ENCODE results near the gene FAM9B.

DNA sequence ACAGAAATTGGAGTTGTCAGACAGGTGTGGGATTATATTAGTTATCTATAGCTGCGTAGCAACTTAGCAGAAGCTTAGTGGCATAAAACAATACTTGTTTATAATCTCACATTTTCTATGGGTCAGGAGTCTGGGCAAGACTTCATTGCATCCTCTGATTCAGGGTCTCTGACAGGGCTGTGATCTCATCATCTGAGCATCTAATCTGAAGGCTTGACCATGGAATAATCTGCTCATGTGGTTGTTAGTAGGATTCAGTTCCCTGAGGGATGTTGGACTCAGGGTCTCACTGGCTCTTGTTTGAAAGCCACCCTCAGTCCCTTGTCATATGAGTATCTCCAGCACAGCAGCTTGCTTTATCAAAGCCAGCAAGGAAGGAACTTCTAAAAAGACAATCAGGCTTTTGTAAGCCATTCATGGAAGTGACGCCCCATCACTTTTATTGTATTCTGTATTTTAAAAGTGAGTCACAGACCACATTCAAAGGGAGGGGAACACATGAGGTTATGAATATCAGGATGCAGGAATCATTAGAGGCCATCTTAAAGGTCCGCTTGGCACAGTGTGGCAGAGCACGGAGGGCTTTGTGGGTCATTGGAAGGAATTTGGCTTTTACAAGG, 37.2 kb upstream of the FAM9B start:
- TF ChIP-seq, protein P1, sequence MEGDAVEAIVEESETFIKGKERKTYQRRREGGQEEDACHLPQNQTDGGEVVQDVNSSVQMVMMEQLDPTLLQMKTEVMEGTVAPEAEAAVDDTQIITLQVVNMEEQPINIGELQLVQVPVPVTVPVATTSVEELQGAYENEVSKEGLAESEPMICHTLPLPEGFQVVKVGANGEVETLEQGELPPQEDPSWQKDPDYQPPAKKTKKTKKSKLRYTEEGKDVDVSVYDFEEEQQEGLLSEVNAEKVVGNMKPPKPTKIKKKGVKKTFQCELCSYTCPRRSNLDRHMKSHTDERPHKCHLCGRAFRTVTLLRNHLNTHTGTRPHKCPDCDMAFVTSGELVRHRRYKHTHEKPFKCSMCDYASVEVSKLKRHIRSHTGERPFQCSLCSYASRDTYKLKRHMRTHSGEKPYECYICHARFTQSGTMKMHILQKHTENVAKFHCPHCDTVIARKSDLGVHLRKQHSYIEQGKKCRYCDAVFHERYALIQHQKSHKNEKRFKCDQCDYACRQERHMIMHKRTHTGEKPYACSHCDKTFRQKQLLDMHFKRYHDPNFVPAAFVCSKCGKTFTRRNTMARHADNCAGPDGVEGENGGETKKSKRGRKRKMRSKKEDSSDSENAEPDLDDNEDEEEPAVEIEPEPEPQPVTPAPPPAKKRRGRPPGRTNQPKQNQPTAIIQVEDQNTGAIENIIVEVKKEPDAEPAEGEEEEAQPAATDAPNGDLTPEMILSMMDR (IDR thresholded peaks at IDR 0.05), result no peak
- TF ChIP-seq POLR2AphosphoS5 (IDR thresholded peaks at IDR 0.05) (no peak), POLR2A (IDR thresholded peaks at IDR 0.05) (no peak)

All from suprapubic skin (tissue), 4 donors.